ENCODE results near the gene RNF112.

DNA sequence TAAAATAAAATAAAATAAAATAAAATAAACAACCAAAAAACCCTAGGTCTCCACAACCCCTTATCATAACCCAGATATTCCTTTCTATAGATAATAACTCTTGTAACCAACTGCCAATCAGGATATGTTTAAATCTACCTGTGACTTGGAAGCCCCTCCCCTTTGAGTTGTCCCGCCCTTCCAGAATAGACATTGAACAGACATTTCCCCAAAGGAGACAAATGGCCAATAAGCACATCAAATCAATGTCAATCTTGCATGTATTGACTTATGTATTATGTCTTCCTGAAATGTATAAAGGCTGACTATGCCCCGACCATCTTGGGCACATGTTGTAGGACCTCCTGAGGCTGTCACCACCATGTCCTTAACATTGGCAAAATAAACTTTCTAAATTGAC is 34.2 kb upstream of the RNF112 start:
- TF ChIP-seq EP300 (IDR thresholded peaks at IDR 0.05) (no peak), POLR2A (IDR thresholded peaks at IDR 0.05) (no peak), POLR2AphosphoS5 (IDR thresholded peaks at IDR 0.05) (no peak)
- TF ChIP-seq, protein P1, sequence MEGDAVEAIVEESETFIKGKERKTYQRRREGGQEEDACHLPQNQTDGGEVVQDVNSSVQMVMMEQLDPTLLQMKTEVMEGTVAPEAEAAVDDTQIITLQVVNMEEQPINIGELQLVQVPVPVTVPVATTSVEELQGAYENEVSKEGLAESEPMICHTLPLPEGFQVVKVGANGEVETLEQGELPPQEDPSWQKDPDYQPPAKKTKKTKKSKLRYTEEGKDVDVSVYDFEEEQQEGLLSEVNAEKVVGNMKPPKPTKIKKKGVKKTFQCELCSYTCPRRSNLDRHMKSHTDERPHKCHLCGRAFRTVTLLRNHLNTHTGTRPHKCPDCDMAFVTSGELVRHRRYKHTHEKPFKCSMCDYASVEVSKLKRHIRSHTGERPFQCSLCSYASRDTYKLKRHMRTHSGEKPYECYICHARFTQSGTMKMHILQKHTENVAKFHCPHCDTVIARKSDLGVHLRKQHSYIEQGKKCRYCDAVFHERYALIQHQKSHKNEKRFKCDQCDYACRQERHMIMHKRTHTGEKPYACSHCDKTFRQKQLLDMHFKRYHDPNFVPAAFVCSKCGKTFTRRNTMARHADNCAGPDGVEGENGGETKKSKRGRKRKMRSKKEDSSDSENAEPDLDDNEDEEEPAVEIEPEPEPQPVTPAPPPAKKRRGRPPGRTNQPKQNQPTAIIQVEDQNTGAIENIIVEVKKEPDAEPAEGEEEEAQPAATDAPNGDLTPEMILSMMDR (IDR thresholded peaks at IDR 0.05): no peak

Measured in upper lobe of left lung (tissue), 4 donors.